ENCODE results near the gene ARRDC4. TPM values are rescaled to one million over a fixed set of nuclear protein-coding genes. Genes with fewer than 3 reads are reported as not detected.

Gene ARRDC4
- polyA plus RNA-seq, 6 donors from 2014 or later = 1.7 to 16.4 (median 4.3) TPM

GRCh38 chr15:98009971-98010370 lies 49.5 kb downstream of the ARRDC4 start:
- Mint-ChIP-seq H3K36me3 (no peaks in the 10 kb centered on the region), H3K27ac (no peak overlapping the region), H3K9me3 (no peaks in the 10 kb centered on the region), H3K27me3 (peaks cover 6 to 12% (median 10%) of the 10 kb centered on the region in 3 donors), H3K4me3 (no peak overlapping the region), H3K4me1 (peaks cover 0 to 12% (median 0%) of the 10 kb centered on the region in 3 donors)
- DNase-seq (no peak), ATAC-seq (ENCODE audit: low read depth in 2 of 2) (no peak)

DNA sequence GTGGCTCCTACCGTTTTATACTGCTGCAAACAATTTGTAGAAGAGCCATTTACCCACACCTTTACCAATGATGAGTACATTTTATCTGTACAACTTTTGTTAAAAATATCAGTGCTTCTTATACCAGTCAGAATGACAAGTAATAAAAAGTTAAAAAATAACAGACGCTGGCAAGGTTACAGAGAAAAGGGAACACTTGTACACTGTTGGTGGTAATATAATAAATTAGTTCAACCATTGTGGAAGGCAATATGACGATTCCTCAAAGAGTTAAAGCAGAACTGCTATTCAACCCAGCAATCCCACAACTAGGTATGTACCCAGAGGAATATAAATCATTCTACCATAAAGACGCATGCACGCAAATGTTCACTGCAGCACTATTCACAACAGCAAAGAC lies 51.9 kb downstream of the ARRDC4 start:
- Mint-ChIP-seq H3K4me3 (no peak overlapping the region), H3K4me1 (peaks cover 0 to 12% (median 0%) of the 10 kb centered on the region in 3 donors), H3K27me3 (peaks cover 6 to 12% (median 10%) of the 10 kb centered on the region in 3 donors), H3K27ac (no peak overlapping the region), H3K9me3 (peaks cover 0 to 3% (median 0%) of the 10 kb centered on the region in 7 donors), H3K36me3 (no peaks in the 10 kb centered on the region)
- no peak for ATAC-seq (ENCODE audit: low read depth in 2 of 2)
- no peak for DNase-seq

GRCh38 chr15:98013631-98014030 lies 53.1 kb downstream of the ARRDC4 start:
- Mint-ChIP-seq H3K4me3 (no peak overlapping the region), H3K36me3 (no peaks in the 10 kb centered on the region), H3K9me3 (peaks cover 0 to 3% (median 0%) of the 10 kb centered on the region in 7 donors), H3K27ac (no peak overlapping the region), H3K4me1 (peaks cover 0 to 12% (median 0%) of the 10 kb centered on the region in 3 donors), H3K27me3 (peaks cover 6 to 12% (median 10%) of the 10 kb centered on the region in 3 donors)
- DNase-seq (no peak), ATAC-seq (ENCODE audit: low read depth in 2 of 2) (no peak)

DNA sequence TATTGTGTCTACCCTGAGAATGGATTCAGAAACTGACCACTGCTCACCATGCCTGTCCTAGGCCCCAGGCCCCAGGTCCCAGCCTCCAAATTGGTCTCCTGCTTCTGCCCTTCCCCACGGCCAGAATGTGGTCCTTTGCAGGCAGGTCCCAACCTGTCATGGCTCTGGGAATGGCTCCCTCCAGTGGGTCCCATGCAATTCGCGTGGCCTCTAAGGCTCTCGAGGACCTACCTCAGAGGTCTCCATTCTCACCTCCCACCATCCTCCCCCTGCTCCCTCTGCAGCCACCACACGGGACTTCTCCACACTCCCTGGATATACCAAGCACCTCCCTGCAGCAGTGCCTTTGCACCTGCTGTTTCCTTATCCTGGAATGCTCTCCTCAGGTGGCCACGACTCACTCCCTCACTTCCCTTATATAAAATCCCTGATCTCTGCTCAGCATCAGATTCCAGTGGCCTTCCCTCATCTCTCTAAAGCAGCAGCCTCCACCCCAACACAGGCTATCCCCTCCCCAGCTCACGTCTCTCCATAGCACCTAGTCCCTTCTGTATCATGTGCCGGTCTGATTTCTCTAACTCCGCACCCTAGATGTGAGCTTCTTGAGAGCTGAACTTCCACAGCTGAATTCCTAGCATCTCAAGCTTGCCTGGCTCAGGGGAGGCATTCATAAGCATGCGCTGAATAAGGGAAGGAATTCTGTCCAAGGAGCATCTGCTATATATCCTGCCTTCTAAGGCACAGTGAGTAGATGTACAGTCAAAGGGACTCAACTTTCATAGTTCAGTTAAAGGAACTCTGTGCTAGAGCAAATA lies 56.9 kb downstream of the ARRDC4 start:
- Mint-ChIP-seq H3K4me3 (no peak overlapping the region), H3K27ac (no peak overlapping the region), H3K9me3 (peaks cover 0 to 3% (median 0%) of the 10 kb centered on the region in 7 donors), H3K27me3 (peaks cover 4 to 7% (median 6%) of the 10 kb centered on the region in 3 donors), H3K4me1 (peaks cover 0 to 6% (median 0%) of the 10 kb centered on the region in 3 donors), H3K36me3 (no peaks in the 10 kb centered on the region)
- ATAC-seq (ENCODE audit: low read depth in 2 of 2) = no peak
- DNase-seq = no peak

- no peak overlapping the region for H3K4me3 Mint-ChIP-seq
- no peak for ATAC-seq (ENCODE audit: low read depth in 2 of 2)
- no peak for DNase-seq
- no peak overlapping the region for H3K27ac Mint-ChIP-seq
- H3K9me3 Mint-ChIP-seq = peaks cover 3 to 9% (median 4%) of the 10 kb centered on the region in 7 donors
- H3K27me3 Mint-ChIP-seq = peaks cover 0 to 11% (median 6%) of the 10 kb centered on the region in 3 donors
- H3K36me3 Mint-ChIP-seq = peaks cover 0 to 6% of the 10 kb centered on the region in 2 donors
- H3K4me1 Mint-ChIP-seq = no peaks in the 10 kb centered on the region
Observed at GRCh38 chr15:98018761-98019351, 58.4 kb downstream of the ARRDC4 start.
